Loucy (cell line): ENCODE data around the gene CD86.

Experiments
- EZH2phosphoT487 ChIP-seq: fragments of 200-600 bp; IDR thresholded peaks from 2 replicates; pipeline ENCODE4 v1.6.1; 2018; ENCODE audit warnings: antibody characterized with exemption, mild to moderate bottlenecking, moderate library complexity, borderline replicate concordance
- TF ChIP-seq, protein P1 (sequence below): fragments of 200-600 bp; sonication (generic); conservative IDR thresholded peaks from 2 replicates; pipeline ENCODE4 v1.5.1; 2014; ENCODE audit warnings: mild to moderate bottlenecking, antibody characterized with exemption, low read length

DNA sequence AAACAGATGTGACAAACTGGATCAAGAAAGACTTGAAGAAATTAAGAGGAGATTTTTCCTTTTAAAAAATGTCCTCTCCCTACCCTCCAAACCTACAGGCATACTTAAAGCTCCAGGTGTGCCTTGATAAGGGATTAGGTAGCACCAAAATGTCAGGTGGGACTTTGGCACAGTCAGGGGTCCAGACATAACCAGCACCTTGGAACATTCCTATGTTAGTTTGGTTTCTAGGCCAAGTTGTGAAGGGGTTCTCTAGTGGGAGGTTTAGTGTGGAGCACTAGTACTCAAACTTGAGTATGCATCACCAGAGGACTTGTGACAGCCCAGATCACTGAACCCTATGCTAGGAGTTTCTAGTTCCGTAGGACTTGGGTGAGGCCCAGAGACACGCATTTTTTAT is 47.0 kb upstream of the CD86 start:
- TF ChIP-seq, protein P1, sequence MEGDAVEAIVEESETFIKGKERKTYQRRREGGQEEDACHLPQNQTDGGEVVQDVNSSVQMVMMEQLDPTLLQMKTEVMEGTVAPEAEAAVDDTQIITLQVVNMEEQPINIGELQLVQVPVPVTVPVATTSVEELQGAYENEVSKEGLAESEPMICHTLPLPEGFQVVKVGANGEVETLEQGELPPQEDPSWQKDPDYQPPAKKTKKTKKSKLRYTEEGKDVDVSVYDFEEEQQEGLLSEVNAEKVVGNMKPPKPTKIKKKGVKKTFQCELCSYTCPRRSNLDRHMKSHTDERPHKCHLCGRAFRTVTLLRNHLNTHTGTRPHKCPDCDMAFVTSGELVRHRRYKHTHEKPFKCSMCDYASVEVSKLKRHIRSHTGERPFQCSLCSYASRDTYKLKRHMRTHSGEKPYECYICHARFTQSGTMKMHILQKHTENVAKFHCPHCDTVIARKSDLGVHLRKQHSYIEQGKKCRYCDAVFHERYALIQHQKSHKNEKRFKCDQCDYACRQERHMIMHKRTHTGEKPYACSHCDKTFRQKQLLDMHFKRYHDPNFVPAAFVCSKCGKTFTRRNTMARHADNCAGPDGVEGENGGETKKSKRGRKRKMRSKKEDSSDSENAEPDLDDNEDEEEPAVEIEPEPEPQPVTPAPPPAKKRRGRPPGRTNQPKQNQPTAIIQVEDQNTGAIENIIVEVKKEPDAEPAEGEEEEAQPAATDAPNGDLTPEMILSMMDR = no peak
- no peak for TF ChIP-seq EZH2phosphoT487
